Neuron (in vitro differentiated cells): ENCODE data around the gene KLHL2.

Experiments used
- H2AFZ ChIP-seq: one replicate; pipeline ENCODE4 v1.6.1; 2013; ENCODE audit warnings: low read depth, mild to moderate bottlenecking, inconsistent platforms, low read length, moderate library complexity
- H3K27me3 ChIP-seq: one replicate; pipeline ENCODE4 v1.6.1; 2013; ENCODE audit warnings: low read length; ENCODE audit not compliant: insufficient read depth
- H3K36me3 ChIP-seq: one replicate; pipeline ENCODE4 v1.6.1; 2013; ENCODE audit warnings: low read length; ENCODE audit not compliant: insufficient read depth
- H3K4me1 ChIP-seq: one replicate; pipeline ENCODE4 v1.6.1; 2013; ENCODE audit warnings: low read length; ENCODE audit not compliant: insufficient read depth
- H3K4me3 ChIP-seq: 2 replicates; pipeline ENCODE4 v1.5.1; 2013; ENCODE audit warnings: mild to moderate bottlenecking, low read length, moderate library complexity
- H3K9me3 ChIP-seq: one replicate; pipeline ENCODE4 v1.6.1; 2013; ENCODE audit warnings: low read length

The KLHL2 gene

DNA sequence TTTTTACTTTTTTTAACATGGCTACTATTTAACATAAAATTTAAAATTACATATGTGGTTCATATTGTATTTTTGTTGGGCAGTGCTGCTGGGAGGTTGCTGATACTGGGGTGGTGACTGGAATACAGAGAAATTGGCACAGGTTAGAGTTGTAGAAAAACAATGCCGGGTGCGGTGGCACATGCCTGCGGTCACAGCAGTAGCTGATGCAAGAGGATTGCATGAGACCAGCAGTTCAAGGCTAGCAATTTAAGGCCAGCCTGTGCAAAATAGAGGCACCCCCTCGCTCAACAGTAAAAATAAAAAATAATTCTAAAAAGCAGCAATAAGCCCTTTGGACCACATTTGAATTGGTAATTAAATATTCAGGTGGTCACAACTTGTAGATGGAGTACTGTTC, 159.7 kb downstream of the KLHL2 start:
- no peak overlapping the region for H3K4me3 ChIP-seq
- no peak overlapping the region for H2AFZ ChIP-seq
- H3K9me3 ChIP-seq: no peaks in the 10 kb centered on the region
- peaks cover 3% of the 10 kb centered on the region for H3K27me3 ChIP-seq
- H3K4me1 ChIP-seq: no peaks in the 10 kb centered on the region
- H3K36me3 ChIP-seq: no peaks in the 10 kb centered on the region

DNA sequence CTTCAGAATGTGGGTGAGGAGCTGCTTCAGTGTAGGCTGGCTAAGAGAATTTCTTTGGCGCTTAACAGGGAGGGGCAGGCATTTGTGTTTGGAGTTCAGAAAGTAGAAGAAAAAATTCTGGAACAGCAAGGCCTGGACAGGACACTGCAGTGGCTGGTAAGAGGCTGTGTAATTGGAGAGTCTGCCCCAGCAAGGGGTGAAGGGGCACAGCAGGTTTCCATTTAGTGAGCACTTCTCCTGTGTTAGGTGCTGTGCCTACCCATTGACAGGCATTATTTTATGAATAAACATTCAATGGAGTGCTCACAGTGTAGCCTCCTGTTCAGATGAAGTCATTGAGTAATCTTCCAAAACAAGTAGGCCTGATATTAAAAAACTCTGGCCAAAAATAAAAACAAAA, 160.8 kb downstream of the KLHL2 start:
- peaks cover 3% of the 10 kb centered on the region for H3K27me3 ChIP-seq
- no peak overlapping the region for H2AFZ ChIP-seq
- no peaks in the 10 kb centered on the region for H3K4me1 ChIP-seq
- H3K4me3 ChIP-seq: no peak overlapping the region
- H3K9me3 ChIP-seq: no peaks in the 10 kb centered on the region
- no peaks in the 10 kb centered on the region for H3K36me3 ChIP-seq

DNA sequence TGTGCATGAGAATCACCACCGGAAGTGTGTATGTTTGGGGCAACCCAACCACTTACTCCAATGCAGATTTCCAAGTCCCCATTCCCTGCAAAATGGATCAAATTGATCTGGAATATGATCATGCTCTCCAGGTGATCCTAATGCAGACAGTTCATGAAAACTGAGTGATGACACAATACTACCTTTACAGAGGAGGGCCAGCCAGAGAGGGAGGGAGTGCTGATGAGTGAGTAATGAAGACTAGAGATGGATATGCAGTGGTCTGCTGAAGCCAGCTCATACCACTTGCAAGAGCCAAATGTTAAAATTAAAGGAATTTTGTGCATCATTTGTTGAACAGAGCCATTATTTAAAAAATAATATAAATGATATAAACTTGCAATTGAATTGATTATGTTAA, 161.2 kb downstream of the KLHL2 start:
- H3K36me3 ChIP-seq: no peaks in the 10 kb centered on the region
- H3K4me3 ChIP-seq: no peak overlapping the region
- H3K27me3 ChIP-seq: peaks cover 3% of the 10 kb centered on the region
- H3K9me3 ChIP-seq: no peaks in the 10 kb centered on the region
- no peaks in the 10 kb centered on the region for H3K4me1 ChIP-seq
- no peak overlapping the region for H2AFZ ChIP-seq

DNA sequence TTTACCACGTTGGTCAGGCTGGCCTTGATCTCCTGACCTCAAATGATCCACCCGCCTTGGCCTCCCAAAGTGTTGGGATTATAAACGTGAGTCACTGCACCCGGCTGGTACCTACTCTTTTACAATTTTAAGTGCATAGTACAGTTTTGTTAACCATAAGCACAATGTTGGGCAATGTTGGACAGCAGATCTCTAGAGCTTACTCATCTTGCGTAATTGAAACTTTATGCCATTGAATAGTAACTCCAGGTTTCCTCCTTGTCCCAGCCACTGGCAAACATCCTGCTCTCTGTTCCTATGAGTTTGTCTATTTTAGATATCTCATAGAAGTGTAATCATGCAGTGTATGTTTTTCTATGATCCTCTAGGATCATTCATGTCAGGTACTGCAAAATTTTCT, 162.2 kb downstream of the KLHL2 start:
- Histone ChIP-seq H3K27me3 (peaks cover 3% of the 10 kb centered on the region), H3K4me1 (no peaks in the 10 kb centered on the region), H3K4me3 (no peak overlapping the region), H2AFZ (no peak overlapping the region), H3K36me3 (no peaks in the 10 kb centered on the region), H3K9me3 (no peaks in the 10 kb centered on the region)

DNA sequence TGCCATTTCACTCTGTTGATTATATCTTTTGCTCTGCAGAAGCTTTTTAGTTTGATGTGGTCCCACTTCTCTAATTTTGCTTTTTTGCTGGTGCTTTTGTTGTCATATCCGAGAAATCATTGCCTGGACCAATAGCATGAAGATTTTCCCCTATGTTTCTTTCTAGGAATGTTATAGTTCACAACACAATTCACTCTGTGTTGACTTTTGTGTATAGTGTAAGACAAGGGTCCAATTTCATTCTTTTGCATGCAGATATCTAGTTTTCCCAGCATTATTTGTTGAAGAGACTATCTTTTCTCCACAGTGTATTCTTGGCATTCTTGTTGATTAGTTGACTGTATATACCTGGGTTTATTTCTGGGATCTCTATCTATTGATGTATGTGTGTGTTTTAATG, 163.2 kb downstream of the KLHL2 start:
- no peaks in the 10 kb centered on the region for H3K4me1 ChIP-seq
- H3K36me3 ChIP-seq: no peaks in the 10 kb centered on the region
- H3K4me3 ChIP-seq: no peak overlapping the region
- no peaks in the 10 kb centered on the region for H3K27me3 ChIP-seq
- H3K9me3 ChIP-seq: no peaks in the 10 kb centered on the region
- H2AFZ ChIP-seq: no peak overlapping the region
